HepG2 (cell line): Measurements from ENCODE around the gene GPS1. TPM values are rescaled to one million over a fixed set of nuclear protein-coding genes. Genes with fewer than 3 reads are reported as not detected.

Experiments used
- DMAP1 ChIP-seq: IDR thresholded peaks from 2 replicates; pipeline ENCODE4 v1.6.1; 2016
- ELF4 ChIP-seq: sonication (generic); formaldehyde crosslinking; IDR thresholded peaks from 2 replicates; pipeline ENCODE4 v1.5.0; 2020; ENCODE audit warnings: missing genetic modification reagents, mild to moderate bottlenecking, moderate library complexity, borderline replicate concordance
- KAT7 ChIP-seq: IDR thresholded peaks from 2 replicates; pipeline ENCODE4 v1.6.1; 2018; ENCODE audit warnings: borderline replicate concordance, missing compliant biosample characterization
- KLF13 ChIP-seq: sonication (generic); formaldehyde crosslinking; IDR thresholded peaks from 2 replicates; pipeline ENCODE4 v1.4.0; 2020; ENCODE audit warnings: mild to moderate bottlenecking, missing genetic modification reagents
- MAFK ChIP-seq, 2 experiments: IDR thresholded peaks in 1 of 2; conservative IDR thresholded peaks in 1 of 2; 2 replicates each; pipeline ENCODE4 v1.6.1; 2011; ENCODE audit warnings: improper control_type of control experiment in 2 of 2, low read length in 2 of 2
- MEIS2 ChIP-seq: sonication (generic); formaldehyde crosslinking; IDR thresholded peaks from 2 replicates; pipeline ENCODE4 v1.9.0; 2021; ENCODE audit warnings: mild to moderate bottlenecking, missing genetic modification reagents
- RAD51 ChIP-seq: fragments of 450-650 bp; IDR thresholded peaks from 2 replicates; pipeline ENCODE4 v1.6.1; 2016; ENCODE audit warnings: borderline replicate concordance
- TP53 ChIP-seq: sonication (generic); formaldehyde crosslinking; conservative IDR thresholded peaks from 2 replicates; pipeline ENCODE4 v1.4.0; 2020; ENCODE audit warnings: missing genetic modification reagents
- ZKSCAN5 ChIP-seq: sonication (generic); formaldehyde crosslinking; IDR thresholded peaks from 2 replicates; pipeline ENCODE4 v1.5.1; 2020; ENCODE audit warnings: mild to moderate bottlenecking, missing genetic modification reagents
- ZNF451 ChIP-seq: sonication (generic); formaldehyde crosslinking; IDR thresholded peaks from 2 replicates; pipeline ENCODE4 v1.5.0; 2020; ENCODE audit warnings: mild to moderate bottlenecking, missing genetic modification reagents
- ZNF614 ChIP-seq: IDR thresholded peaks from 2 replicates; pipeline ENCODE4 v1.6.1; 2018; ENCODE audit warnings: missing biosample characterization, missing genetic modification reagents, inconsistent platforms, borderline replicate concordance
- ZNF790 ChIP-seq: sonication (generic); formaldehyde crosslinking; IDR thresholded peaks from 2 replicates; pipeline ENCODE4 v1.8.0; 2022; ENCODE audit warnings: missing genetic modification reagents, mild to moderate bottlenecking, borderline replicate concordance
- ZSCAN31 ChIP-seq: sonication (generic); formaldehyde crosslinking; IDR thresholded peaks from 2 replicates; pipeline ENCODE4 v1.5.0; 2020; ENCODE audit warnings: low read depth, mild to moderate bottlenecking, missing genetic modification reagents
- polyA plus RNA-seq, 8 experiments: library from polyadenylated mRNA; depleted of rRNA in 3 of 8; stranded (reverse) in 7 of 8; unstranded in 1 of 8; fragments of >200 nt; fragmentation: Illumina TruSeq in 4 of 8; extraction: Trizol in 4 of 8; gene quantifications; 2 replicates each; pipeline versions ENCODE4 v1.2.1 to v1.2.3, GENCODE V29; 2011 to 2016; ENCODE audit warnings: low read depth in 4 of 8, missing spikeins in 1 of 8, mixed read lengths in 1 of 8; ENCODE audit not compliant: insufficient read depth in 1 of 8
- total RNA-seq, 5 experiments: library from RNA; depleted of rRNA; stranded (reverse); fragments of >200 nt; fragmentation: Illumina TruSeq; extraction: Trizol; gene quantifications; 2 replicates each; pipeline ENCODE4 v1.2.3, GENCODE V29; 2016; ENCODE audit warnings: low read depth in 1 of 5
- TF ChIP-seq, protein P1 (sequence below): sonication (generic); formaldehyde crosslinking; IDR thresholded peaks from 2 replicates; pipeline ENCODE4 v1.8.0; 2022; ENCODE audit warnings: missing genetic modification reagents, low read depth, mild to moderate bottlenecking, borderline replicate concordance
- TF ChIP-seq, protein P2 (sequence below): sonication (generic); formaldehyde crosslinking; IDR thresholded peaks from 2 replicates; pipeline ENCODE4 v1.8.1; 2023; ENCODE audit warnings: mild to moderate bottlenecking, moderate library complexity, missing genetic modification reagents
- TF ChIP-seq, protein P3 (sequence below): sonication (generic); formaldehyde crosslinking; IDR thresholded peaks from 2 replicates; pipeline ENCODE4 v1.8.1; 2022; ENCODE audit warnings: low read depth, mild to moderate bottlenecking, missing genetic modification reagents
- TF ChIP-seq, protein P4 (sequence below): sonication (generic); formaldehyde crosslinking; conservative IDR thresholded peaks from 2 replicates; pipeline ENCODE4 v1.4.0; 2020; ENCODE audit warnings: mild to moderate bottlenecking, missing genetic modification reagents, moderate library complexity
- TF ChIP-seq, protein P5 (sequence below): sonication (generic); formaldehyde crosslinking; IDR thresholded peaks from 2 replicates; pipeline ENCODE4 v1.5.0; 2020; ENCODE audit warnings: mild to moderate bottlenecking, missing genetic modification reagents, borderline replicate concordance

The GPS1 gene
- total and polyA plus RNA-seq, 2 of the 13 experiments (the other 11 are each of a cell fraction or from before 2014, with no cell fraction given), result 124 to 128 TPM

DNA sequence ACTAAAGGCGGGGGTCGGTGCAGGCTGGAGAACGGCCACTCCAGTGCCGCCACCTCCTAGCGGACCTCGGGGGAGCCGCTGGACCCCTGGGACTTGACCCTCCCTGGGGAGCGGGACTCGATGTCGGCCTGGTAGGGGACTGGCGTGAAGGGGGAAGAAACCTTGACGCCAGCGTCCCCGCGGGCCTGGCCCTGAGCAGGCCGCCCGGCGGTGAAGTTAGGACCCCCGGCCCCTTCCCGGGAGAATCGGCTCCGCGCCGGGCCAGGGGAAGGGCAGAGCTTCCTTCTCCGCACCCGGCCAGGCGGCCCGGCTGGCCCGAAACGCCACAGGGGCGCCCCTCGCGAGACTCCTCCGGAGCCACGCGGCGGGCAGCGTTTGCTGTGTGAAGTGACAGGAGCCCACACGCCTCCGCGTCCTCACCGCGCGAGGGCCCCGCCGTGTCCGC lies 13.5 kb downstream of the GPS1 start (continued):
- TF ChIP-seq KLF13 (CRISPR knock-in tag) (no peak), ZKSCAN5 (no peak), DMAP1 (CRISPR knock-in tag) (no peak), ELF4 (CRISPR knock-in tag) (no peak), TP53 (no peak), KAT7 (no peak; the same call in 1 of the 2 replicates), ZNF451 (CRISPR knock-in tag) (no peak), ZNF790 (0 out of 2 replicates have a peak, but pooled peaks have one; percentile 36), ZSCAN31 (CRISPR knock-in tag) (no peak; the same call in 1 of the 2 replicates), MAFK (conservative IDR thresholded peaks at IDR 0.05 in 1 of 2, IDR thresholded peaks at IDR 0.05 in 1 of 2; ENCODE audit: low read length in 2 of 2) (no peak), RAD51 (no peak), MEIS2 (peak; percentile 10), ZNF614 (no peak)
- TF ChIP-seq, protein P1, sequence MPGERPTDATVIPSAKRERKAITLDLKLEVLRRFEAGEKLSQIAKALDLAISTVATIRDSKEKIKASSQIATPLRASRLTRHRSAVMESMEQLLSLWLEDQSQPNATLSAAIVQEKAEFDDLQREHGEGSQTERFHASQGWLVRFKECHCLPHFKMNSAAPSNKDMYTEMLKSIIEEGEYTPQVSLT (CRISPR knock-in tag), result no peak
- TF ChIP-seq, protein P2, sequence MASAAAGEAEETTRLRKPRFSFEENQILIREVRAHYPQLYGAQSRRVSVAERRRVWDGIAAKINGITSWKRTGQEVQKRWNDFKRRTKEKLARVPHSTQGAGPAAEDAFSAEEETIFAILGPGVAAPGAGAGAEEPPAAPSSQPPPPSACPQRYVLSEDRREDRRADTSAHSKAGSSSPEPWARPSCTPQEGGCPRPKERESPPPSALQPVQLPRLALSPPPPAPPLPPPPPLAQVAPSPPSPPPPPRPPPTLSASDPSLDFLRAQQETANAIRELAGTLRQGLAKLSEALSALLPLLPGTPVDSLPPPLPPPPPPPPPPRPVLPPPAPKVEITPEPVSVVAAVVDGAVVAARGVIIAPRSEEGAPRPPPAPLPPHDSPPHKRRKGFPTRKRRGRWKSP (CRISPR knock-in tag), result no peak
- TF ChIP-seq, protein P3, sequence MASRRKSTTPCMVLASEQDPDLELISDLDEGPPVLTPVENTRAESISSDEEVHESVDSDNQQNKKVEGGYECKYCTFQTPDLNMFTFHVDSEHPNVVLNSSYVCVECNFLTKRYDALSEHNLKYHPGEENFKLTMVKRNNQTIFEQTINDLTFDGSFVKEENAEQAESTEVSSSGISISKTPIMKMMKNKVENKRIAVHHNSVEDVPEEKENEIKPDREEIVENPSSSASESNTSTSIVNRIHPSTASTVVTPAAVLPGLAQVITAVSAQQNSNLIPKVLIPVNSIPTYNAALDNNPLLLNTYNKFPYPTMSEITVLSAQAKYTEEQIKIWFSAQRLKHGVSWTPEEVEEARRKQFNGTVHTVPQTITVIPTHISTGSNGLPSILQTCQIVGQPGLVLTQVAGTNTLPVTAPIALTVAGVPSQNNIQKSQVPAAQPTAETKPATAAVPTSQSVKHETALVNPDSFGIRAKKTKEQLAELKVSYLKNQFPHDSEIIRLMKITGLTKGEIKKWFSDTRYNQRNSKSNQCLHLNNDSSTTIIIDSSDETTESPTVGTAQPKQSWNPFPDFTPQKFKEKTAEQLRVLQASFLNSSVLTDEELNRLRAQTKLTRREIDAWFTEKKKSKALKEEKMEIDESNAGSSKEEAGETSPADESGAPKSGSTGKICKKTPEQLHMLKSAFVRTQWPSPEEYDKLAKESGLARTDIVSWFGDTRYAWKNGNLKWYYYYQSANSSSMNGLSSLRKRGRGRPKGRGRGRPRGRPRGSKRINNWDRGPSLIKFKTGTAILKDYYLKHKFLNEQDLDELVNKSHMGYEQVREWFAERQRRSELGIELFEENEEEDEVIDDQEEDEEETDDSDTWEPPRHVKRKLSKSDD, result no peak
- TF ChIP-seq, protein P4, sequence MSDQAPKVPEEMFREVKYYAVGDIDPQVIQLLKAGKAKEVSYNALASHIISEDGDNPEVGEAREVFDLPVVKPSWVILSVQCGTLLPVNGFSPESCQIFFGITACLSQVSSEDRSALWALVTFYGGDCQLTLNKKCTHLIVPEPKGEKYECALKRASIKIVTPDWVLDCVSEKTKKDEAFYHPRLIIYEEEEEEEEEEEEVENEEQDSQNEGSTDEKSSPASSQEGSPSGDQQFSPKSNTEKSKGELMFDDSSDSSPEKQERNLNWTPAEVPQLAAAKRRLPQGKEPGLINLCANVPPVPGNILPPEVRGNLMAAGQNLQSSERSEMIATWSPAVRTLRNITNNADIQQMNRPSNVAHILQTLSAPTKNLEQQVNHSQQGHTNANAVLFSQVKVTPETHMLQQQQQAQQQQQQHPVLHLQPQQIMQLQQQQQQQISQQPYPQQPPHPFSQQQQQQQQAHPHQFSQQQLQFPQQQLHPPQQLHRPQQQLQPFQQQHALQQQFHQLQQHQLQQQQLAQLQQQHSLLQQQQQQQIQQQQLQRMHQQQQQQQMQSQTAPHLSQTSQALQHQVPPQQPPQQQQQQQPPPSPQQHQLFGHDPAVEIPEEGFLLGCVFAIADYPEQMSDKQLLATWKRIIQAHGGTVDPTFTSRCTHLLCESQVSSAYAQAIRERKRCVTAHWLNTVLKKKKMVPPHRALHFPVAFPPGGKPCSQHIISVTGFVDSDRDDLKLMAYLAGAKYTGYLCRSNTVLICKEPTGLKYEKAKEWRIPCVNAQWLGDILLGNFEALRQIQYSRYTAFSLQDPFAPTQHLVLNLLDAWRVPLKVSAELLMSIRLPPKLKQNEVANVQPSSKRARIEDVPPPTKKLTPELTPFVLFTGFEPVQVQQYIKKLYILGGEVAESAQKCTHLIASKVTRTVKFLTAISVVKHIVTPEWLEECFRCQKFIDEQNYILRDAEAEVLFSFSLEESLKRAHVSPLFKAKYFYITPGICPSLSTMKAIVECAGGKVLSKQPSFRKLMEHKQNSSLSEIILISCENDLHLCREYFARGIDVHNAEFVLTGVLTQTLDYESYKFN (CRISPR knock-in tag), result no peak
- TF ChIP-seq, protein P5, sequence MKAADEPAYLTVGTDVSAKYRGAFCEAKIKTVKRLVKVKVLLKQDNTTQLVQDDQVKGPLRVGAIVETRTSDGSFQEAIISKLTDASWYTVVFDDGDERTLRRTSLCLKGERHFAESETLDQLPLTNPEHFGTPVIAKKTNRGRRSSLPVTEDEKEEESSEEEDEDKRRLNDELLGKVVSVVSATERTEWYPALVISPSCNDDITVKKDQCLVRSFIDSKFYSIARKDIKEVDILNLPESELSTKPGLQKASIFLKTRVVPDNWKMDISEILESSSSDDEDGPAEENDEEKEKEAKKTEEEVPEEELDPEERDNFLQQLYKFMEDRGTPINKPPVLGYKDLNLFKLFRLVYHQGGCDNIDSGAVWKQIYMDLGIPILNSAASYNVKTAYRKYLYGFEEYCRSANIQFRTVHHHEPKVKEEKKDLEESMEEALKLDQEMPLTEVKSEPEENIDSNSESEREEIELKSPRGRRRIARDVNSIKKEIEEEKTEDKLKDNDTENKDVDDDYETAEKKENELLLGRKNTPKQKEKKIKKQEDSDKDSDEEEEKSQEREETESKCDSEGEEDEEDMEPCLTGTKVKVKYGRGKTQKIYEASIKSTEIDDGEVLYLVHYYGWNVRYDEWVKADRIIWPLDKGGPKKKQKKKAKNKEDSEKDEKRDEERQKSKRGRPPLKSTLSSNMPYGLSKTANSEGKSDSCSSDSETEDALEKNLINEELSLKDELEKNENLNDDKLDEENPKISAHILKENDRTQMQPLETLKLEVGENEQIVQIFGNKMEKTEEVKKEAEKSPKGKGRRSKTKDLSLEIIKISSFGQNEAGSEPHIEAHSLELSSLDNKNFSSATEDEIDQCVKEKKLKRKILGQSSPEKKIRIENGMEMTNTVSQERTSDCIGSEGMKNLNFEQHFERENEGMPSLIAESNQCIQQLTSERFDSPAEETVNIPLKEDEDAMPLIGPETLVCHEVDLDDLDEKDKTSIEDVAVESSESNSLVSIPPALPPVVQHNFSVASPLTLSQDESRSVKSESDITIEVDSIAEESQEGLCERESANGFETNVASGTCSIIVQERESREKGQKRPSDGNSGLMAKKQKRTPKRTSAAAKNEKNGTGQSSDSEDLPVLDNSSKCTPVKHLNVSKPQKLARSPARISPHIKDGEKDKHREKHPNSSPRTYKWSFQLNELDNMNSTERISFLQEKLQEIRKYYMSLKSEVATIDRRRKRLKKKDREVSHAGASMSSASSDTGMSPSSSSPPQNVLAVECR (CRISPR knock-in tag), result peak; percentile 77
